A673 (cell line): ENCODE results near the gene CDYL. TPM values are rescaled to one million over a fixed set of nuclear protein-coding genes. Genes with fewer than 3 reads are reported as not detected.

ENCODE experiments used
- BruUV-seq: library from RNA; stranded (reverse); fragments of 400-500 nt; replicated peaks from 2 replicates; lab custom pipeline; 2021; lab: Mats Ljungman, UMichigan
- CTCF ChIA-PET: fragments of 300-600 bp; sonication (Branson Sonifier 250); formaldehyde crosslinking; loops from one replicate; lab custom pipeline; 2022; ENCODE audit warnings: antibody characterized with exemption; lab: Charles Lee
- POLR2A ChIA-PET: fragments of 300-600 bp; sonication (Branson Sonifier 250); formaldehyde crosslinking; loops from one replicate; lab custom pipeline; 2022; ENCODE audit warnings: antibody characterized with exemption; ENCODE audit not compliant: low non-redundant PET; lab: Charles Lee
- DNase-seq: peaks from one replicate; pipeline ENCODE4 v3.0.0-alpha.2; 2015; ENCODE audit warnings: low spot score
- H3K27ac ChIP-seq: fragments of 200-600 bp; sonication (generic); 2 replicates; pipeline ENCODE4 v1.5.1; 2016; ENCODE audit warnings: mixed run types, low read depth, mild to moderate bottlenecking, mixed read lengths, antibody characterized with exemption, low read length; ENCODE audit not compliant: poor library complexity, severe bottlenecking
- H3K27me3 ChIP-seq: fragments of 200-600 bp; sonication (generic); replicated peaks from 2 replicates; pipeline ENCODE4 v1.6.1; 2017; ENCODE audit warnings: mixed run types, low read depth, mild to moderate bottlenecking, mixed read lengths, antibody characterized with exemption, low read length; ENCODE audit not compliant: insufficient read depth, poor library complexity
- H3K36me3 ChIP-seq: fragments of 200-600 bp; sonication (generic); 2 replicates; pipeline ENCODE4 v1.6.1; 2016; ENCODE audit warnings: mixed run types, mild to moderate bottlenecking, mixed read lengths, antibody characterized with exemption, low read length; ENCODE audit not compliant: insufficient read depth, poor library complexity, severe bottlenecking
- H3K4me1 ChIP-seq: fragments of 200-600 bp; sonication (generic); 2 replicates; pipeline ENCODE4 v1.6.1; 2017; ENCODE audit warnings: mixed run types, mild to moderate bottlenecking, mixed read lengths, antibody characterized with exemption, low read length; ENCODE audit not compliant: insufficient read depth, poor library complexity, severe bottlenecking
- H3K4me3 ChIP-seq: fragments of 200-600 bp; sonication (generic); 2 replicates; pipeline ENCODE4 v1.5.1; 2016; ENCODE audit warnings: low read depth, mixed run types, mild to moderate bottlenecking, mixed read lengths, low read length; ENCODE audit not compliant: poor library complexity, severe bottlenecking
- H3K9me3 ChIP-seq: fragments of 200-600 bp; sonication (generic); 2 replicates; pipeline ENCODE4 v1.6.1; 2016; ENCODE audit warnings: mixed run types, low read depth, mild to moderate bottlenecking, mixed read lengths, antibody characterized with exemption, low read length; ENCODE audit not compliant: poor library complexity, severe bottlenecking
- CTCF ChIP-seq: fragments of 300-800, 200-600 bp; sonication (generic); conservative IDR thresholded peaks from 2 replicates; pipeline ENCODE4 v1.5.1; 2017; ENCODE audit warnings: low read depth, mild to moderate bottlenecking, antibody characterized with exemption, low read length, moderate library complexity, mixed read lengths
- EZH2 ChIP-seq: fragments of 200-600 bp; sonication (generic); IDR thresholded peaks from 2 replicates; pipeline ENCODE4 v1.6.1; 2017; ENCODE audit warnings: borderline replicate concordance, low read depth, mild to moderate bottlenecking, mixed read lengths, antibody characterized with exemption, low read length; ENCODE audit not compliant: poor library complexity, severe bottlenecking
- intact Hi-C: fragments of 100-400 bp; cut with micrococcal nuclease; formaldehyde crosslinking; loops from one replicate; pipeline ENCODE4 v1.10.0; 2022; ENCODE audit not compliant: unreplicated experiment
- total RNA-seq: library from RNA; stranded (reverse); gene quantifications from 2 replicates; pipeline ENCODE4 v1.2.3, GENCODE V29; 2021

Gene CDYL
- total RNA-seq, 1 experiment from 2014 or later = 57.6 TPM

GRCh38 chr6:4950836-4951533, 174.8 kb downstream of the CDYL start:
- Histone ChIP-seq H3K9me3 (no peaks in the 10 kb centered on the region), H3K27ac (no peak overlapping the region), H3K4me1 (peaks cover 8% of the 10 kb centered on the region), H3K36me3 (no peaks in the 10 kb centered on the region), H3K4me3 (no peak overlapping the region), H3K27me3 (no peaks in the 10 kb centered on the region)
- BruUV-seq = no TSS peak
- TF ChIP-seq EZH2 = no peak
- TF ChIP-seq CTCF = no peak
- POLR2A ChIA-PET = no interaction called here
- no peak for DNase-seq
- CTCF ChIA-PET = no interaction called here
- intact Hi-C loops = no loop called here

GRCh38 chr6:4953440-4953839, 177.2 kb downstream of the CDYL start:
- BruUV-seq = no TSS peak
- TF ChIP-seq CTCF = no peak
- TF ChIP-seq EZH2 = no peak
- ChIA-PET POLR2A (no interaction called here), CTCF (no interaction called here)
- no peaks in the 10 kb centered on the region for H3K36me3 ChIP-seq
- intact Hi-C loops = no loop called here
- H3K4me3 ChIP-seq = no peak overlapping the region
- H3K27ac ChIP-seq = no peak overlapping the region
- peaks cover 4% of the 10 kb centered on the region for H3K4me1 ChIP-seq
- H3K9me3 ChIP-seq = no peaks in the 10 kb centered on the region
- DNase-seq = no peak
- H3K27me3 ChIP-seq = no peaks in the 10 kb centered on the region

GRCh38 chr6:4956625-4957024, 180.4 kb downstream of the CDYL start:
- no peaks in the 10 kb centered on the region for H3K36me3 ChIP-seq
- ChIA-PET POLR2A (no interaction called here), CTCF (no interaction called here)
- no peak for DNase-seq
- H3K27ac ChIP-seq = no peak overlapping the region
- intact Hi-C loops = no loop called here
- BruUV-seq = no TSS peak
- no peaks in the 10 kb centered on the region for H3K4me1 ChIP-seq
- H3K9me3 ChIP-seq = no peaks in the 10 kb centered on the region
- TF ChIP-seq CTCF (no peak), EZH2 (no peak)
- H3K4me3 ChIP-seq = no peak overlapping the region
- H3K27me3 ChIP-seq = no peaks in the 10 kb centered on the region
